ENCODE measurements around the gene NME8. TPM values are rescaled to one million over a fixed set of nuclear protein-coding genes. Genes with fewer than 3 reads are reported as not detected.
A peak's percentile ranks its signal among the peaks of the same experiment; 100 is the strongest.

Gene NME8
- polyA plus RNA-seq, 2 of the 4 experiments (the other 2 are of a cell fraction), result not detected

- TF ChIP-seq FOSL2 (IDR thresholded peaks at IDR 0.05) (no peak), FOSL2 (CRISPR knock-in tag; IDR thresholded peaks at IDR 0.05) (0 out of 2 replicates have a peak, but pooled peaks have one; percentile 6), FOSB (CRISPR knock-in tag; IDR thresholded peaks at IDR 0.05) (no peak), HOXA7 (CRISPR knock-in tag; IDR thresholded peaks at IDR 0.05) (no peak), MYC (IDR thresholded peaks at IDR 0.05; ENCODE audit: borderline replicate concordance, low read length) (no peak), CHD4 (IDR thresholded peaks at IDR 0.05; ENCODE audit: borderline replicate concordance) (no peak), RNF2 (IDR thresholded peaks at IDR 0.05; ENCODE audit: borderline replicate concordance, low read depth) (no peak), RAD21 (conservative IDR thresholded peaks at IDR 0.05 in 1 of 2, IDR thresholded peaks at IDR 0.05 in 1 of 2) (peak; percentile 13 to 32; a peak in 3 of 5 replicates), EHF (CRISPR knock-in tag; IDR thresholded peaks at IDR 0.05) (no peak), HMGXB4 (CRISPR knock-in tag; IDR thresholded peaks at IDR 0.05; ENCODE audit: borderline replicate concordance) (peak; percentile 75; the same call in 1 of the 2 replicates), ZSCAN20 (CRISPR knock-in tag; IDR thresholded peaks at IDR 0.05) (no peak), PHF8 (IDR thresholded peaks at IDR 0.05; ENCODE audit: borderline replicate concordance, low read depth) (peak; percentile 21; the same call in 1 of the 2 replicates), MAX (IDR thresholded peaks at IDR 0.05) (peak; percentile 24; the same call in 1 of the 2 replicates), CBX8 (IDR thresholded peaks at IDR 0.05) (no peak), GATA3 (IDR thresholded peaks at IDR 0.05; ENCODE audit: borderline replicate concordance) (no peak), CEBPB (IDR thresholded peaks at IDR 0.05) (no peak)
Observed at GRCh38 chr7:37920849-37921805, 72.7 kb downstream of the NME8 start (continued).

- Histone ChIP-seq H3K4me2 (peak overlapping the region; percentile 96), H3K9me3 (peaks cover 22% of the 10 kb centered on the region), H3K4me3 (peak overlapping the region; percentile 78), H3K4me1 (peaks cover 24% of the 10 kb centered on the region), H3K27ac (peak overlapping the region; percentile 98 to 99)
- 16% methylated on average over 4 of the region's 4 CpGs for WGBS (ENCODE audit: missing lambda C conversion rate)
- DNase-seq (ENCODE audit: low read depth in 1 of 2, low spot score in 1 of 2) (no peak), FAIRE-seq (no peak), ATAC-seq (no peak)
- TF ChIP-seq CHD4 (IDR thresholded peaks at IDR 0.05; ENCODE audit: borderline replicate concordance) (no peak), ESRRA (IDR thresholded peaks at IDR 0.05; ENCODE audit: borderline replicate concordance, low read length) (no peak), FOXS1 (CRISPR knock-in tag; IDR thresholded peaks at IDR 0.05) (no peak), CEBPB (IDR thresholded peaks at IDR 0.05) (no peak), POLR2A (IDR thresholded peaks at IDR 0.05; ENCODE audit: low read length) (no peak), RNF2 (IDR thresholded peaks at IDR 0.05; ENCODE audit: borderline replicate concordance, low read depth) (no peak), CBX2 (IDR thresholded peaks at IDR 0.05; ENCODE audit: borderline replicate concordance, low read depth) (no peak), ZSCAN20 (CRISPR knock-in tag; IDR thresholded peaks at IDR 0.05) (no peak), CTCF (IDR thresholded peaks at IDR 0.05) (no peak), JUNB (IDR thresholded peaks at IDR 0.05) (no peak), EP300 (IDR thresholded peaks at IDR 0.05) (no peak), CHD2 (IDR thresholded peaks at IDR 0.05; ENCODE audit: low read length, partially characterized antibody) (no peak), HEYL (CRISPR knock-in tag; IDR thresholded peaks at IDR 0.05) (no peak), RFX5 (IDR thresholded peaks at IDR 0.05) (no peak), USF2 (IDR thresholded peaks at IDR 0.05) (no peak), TFCP2L1 (CRISPR knock-in tag; IDR thresholded peaks at IDR 0.05) (no peak), JUN (IDR thresholded peaks at IDR 0.05) (no peak), ZFP36 (IDR thresholded peaks at IDR 0.05; ENCODE audit: borderline replicate concordance, partially characterized antibody) (no peak)
- POLR2A ChIA-PET, result interaction anchor here (0.8 to 2.7 kb wide), 4 partner anchors 9 to 294 kb away, joined by 4 to 11 read pairs (median 8); partner anchors contain the start of gene STARD3NL
- CTCF ChIA-PET, result interaction anchor here (0.6 to 6.6 kb wide), 8 partner anchors 11 to 377 kb away, joined by 3 to 159 read pairs (median 4); no protein-coding TSS in a partner anchor
Observed at GRCh38 chr7:37921876-37922275, 73.5 kb downstream of the NME8 start.
